Measurements from ENCODE around the gene PTPRO.

PTPRO gene

GRCh38 chr12:15446807-15447206 is 124.5 kb downstream of the PTPRO start:
- no peak for TF ChIP-seq CTCF (IDR thresholded peaks at IDR 0.05; ENCODE audit: low read depth, low read length)
- no peak overlapping the region for H3K4me3 ChIP-seq (replicated peaks in 1 of 2; ENCODE audit: low read depth in 2 of 2, low read length in 2 of 2)
- DNase-seq (ENCODE audit: low read depth in 2 of 2), result peak in 1 of 2 donors; percentile 43

- DNase-seq (ENCODE audit: low read depth in 2 of 2), result no peak
- H3K4me3 ChIP-seq (replicated peaks in 1 of 2; ENCODE audit: low read depth in 2 of 2, low read length in 2 of 2), result no peak overlapping the region
- TF ChIP-seq CTCF (IDR thresholded peaks at IDR 0.05; ENCODE audit: low read depth, low read length), result no peak
Observed at GRCh38 chr12:15453613-15454012, 131.3 kb downstream of the PTPRO start.

- no peak for DNase-seq (ENCODE audit: low read depth in 2 of 2)
- no peak for TF ChIP-seq CTCF (IDR thresholded peaks at IDR 0.05; ENCODE audit: low read depth, low read length)
- no peak overlapping the region for H3K4me3 ChIP-seq (replicated peaks in 1 of 2; ENCODE audit: low read depth in 2 of 2, low read length in 2 of 2)
Observed at GRCh38 chr12:15458008-15458407, 135.7 kb downstream of the PTPRO start.

- DNase-seq (ENCODE audit: low read depth in 2 of 2), result no peak
- no peak for TF ChIP-seq CTCF (IDR thresholded peaks at IDR 0.05; ENCODE audit: low read depth, low read length)
- no peak overlapping the region for H3K4me3 ChIP-seq (replicated peaks in 1 of 2; ENCODE audit: low read depth in 2 of 2, low read length in 2 of 2)
Observed at GRCh38 chr12:15468911-15469310, 146.6 kb downstream of the PTPRO start.

- no peak for DNase-seq (ENCODE audit: low read depth in 2 of 2)
- H3K4me3 ChIP-seq (replicated peaks in 1 of 2; ENCODE audit: low read depth in 2 of 2, low read length in 2 of 2), result no peak overlapping the region
- no peak for TF ChIP-seq CTCF (IDR thresholded peaks at IDR 0.05; ENCODE audit: low read depth, low read length)
Observed at GRCh38 chr12:15469356-15469755, 147.0 kb downstream of the PTPRO start.

GRCh38 chr12:15472036-15472435 is 149.7 kb downstream of the PTPRO start:
- no peak for TF ChIP-seq CTCF (IDR thresholded peaks at IDR 0.05; ENCODE audit: low read depth, low read length)
- no peak for DNase-seq (ENCODE audit: low read depth in 2 of 2)

GRCh38 chr12:15474766-15475165 is 152.5 kb downstream of the PTPRO start:
- DNase-seq (ENCODE audit: low read depth in 2 of 2), result no peak
- H3K4me3 ChIP-seq (replicated peaks in 1 of 2; ENCODE audit: low read depth in 2 of 2, low read length in 2 of 2), result no peak overlapping the region
- TF ChIP-seq CTCF (IDR thresholded peaks at IDR 0.05; ENCODE audit: low read depth, low read length), result no peak

More at GRCh38 chr12:15472036-15472435, 149.7 kb downstream of the PTPRO start:
- no peak overlapping the region for H3K4me3 ChIP-seq (replicated peaks in 1 of 2; ENCODE audit: low read depth in 2 of 2, low read length in 2 of 2)
